Measurements from ENCODE around the gene CXCL1.
"Not testable (repeated sequence)": the region's sequence is repeated elsewhere in the genome, so short reads cannot be mapped to it uniquely, and the experiment has no call there.

CXCL1 gene

GRCh38 chr4:73895201-73896175 is 26.3 kb downstream of the CXCL1 start:
- Histone ChIP-seq H3K4me3 (ENCODE audit: low read length) (no peak overlapping the region), H3K27ac (ENCODE audit: low read depth, low read length) (no peak overlapping the region), H3K36me3 (ENCODE audit: control insufficient read depth, insufficient read depth, low read length) (no peaks in the 10 kb centered on the region)

GRCh38 chr4:73896416-73896815 is 27.2 kb downstream of the CXCL1 start:
- Histone ChIP-seq H3K9ac (ENCODE audit: low read length) (no peak overlapping the region), H3K4me1 (ENCODE audit: control insufficient read depth, insufficient read depth, low read length) (no peaks in the 10 kb centered on the region), H3K4me3 (ENCODE audit: low read length) (no peak overlapping the region), H3K27ac (ENCODE audit: low read depth, low read length) (no peak overlapping the region), H3K36me3 (ENCODE audit: control insufficient read depth, insufficient read depth, low read length) (no peaks in the 10 kb centered on the region), H3K27me3 (ENCODE audit: control insufficient read depth, insufficient read depth, low read length) (no peaks in the 10 kb centered on the region)

More at GRCh38 chr4:73895201-73896175, 26.3 kb downstream of the CXCL1 start:
- H3K4me1 ChIP-seq (ENCODE audit: control insufficient read depth, insufficient read depth, low read length): no peaks in the 10 kb centered on the region
- no peaks in the 10 kb centered on the region for H3K27me3 ChIP-seq (ENCODE audit: control insufficient read depth, insufficient read depth, low read length)
- no peak overlapping the region for H3K9ac ChIP-seq (ENCODE audit: low read length)

GRCh38 chr4:73897380-73898136 is 28.4 kb downstream of the CXCL1 start:
- Histone ChIP-seq H3K27me3 (ENCODE audit: control insufficient read depth, insufficient read depth, low read length) (no peaks in the 10 kb centered on the region), H3K27ac (ENCODE audit: low read depth, low read length) (no peak overlapping the region), H3K4me1 (ENCODE audit: control insufficient read depth, insufficient read depth, low read length) (no peaks in the 10 kb centered on the region)

GRCh38 chr4:73899338-73899737 is 30.1 kb downstream of the CXCL1 start:
- not testable (repeated sequence) for H3K4me1 ChIP-seq (ENCODE audit: control insufficient read depth, insufficient read depth, low read length); H3K27ac ChIP-seq (ENCODE audit: low read depth, low read length); H3K4me3 ChIP-seq (ENCODE audit: low read length); H3K27me3 ChIP-seq (ENCODE audit: control insufficient read depth, insufficient read depth, low read length); H3K36me3 ChIP-seq (ENCODE audit: control insufficient read depth, insufficient read depth, low read length); H3K9ac ChIP-seq (ENCODE audit: low read length)

More at GRCh38 chr4:73897380-73898136, 28.4 kb downstream of the CXCL1 start:
- Histone ChIP-seq H3K36me3 (ENCODE audit: control insufficient read depth, insufficient read depth, low read length) (no peaks in the 10 kb centered on the region), H3K9ac (ENCODE audit: low read length) (no peak overlapping the region), H3K4me3 (ENCODE audit: low read length) (no peak overlapping the region)

GRCh38 chr4:73901031-73901430 is 31.8 kb downstream of the CXCL1 start:
- Histone ChIP-seq H3K4me1 (ENCODE audit: control insufficient read depth, insufficient read depth, low read length) (no peaks in the 10 kb centered on the region), H3K27me3 (ENCODE audit: control insufficient read depth, insufficient read depth, low read length) (no peaks in the 10 kb centered on the region), H3K36me3 (ENCODE audit: control insufficient read depth, insufficient read depth, low read length) (no peaks in the 10 kb centered on the region), H3K27ac (ENCODE audit: low read depth, low read length) (no peak overlapping the region), H3K4me3 (ENCODE audit: low read length) (no peak overlapping the region), H3K9ac (ENCODE audit: low read length) (no peak overlapping the region)

GRCh38 chr4:73902038-73902637 is 32.9 kb downstream of the CXCL1 start:
- H3K27me3 ChIP-seq (ENCODE audit: control insufficient read depth, insufficient read depth, low read length): no peaks in the 10 kb centered on the region
- H3K9ac ChIP-seq (ENCODE audit: low read length): no peak overlapping the region
- no peak overlapping the region for H3K27ac ChIP-seq (ENCODE audit: low read depth, low read length)
- H3K36me3 ChIP-seq (ENCODE audit: control insufficient read depth, insufficient read depth, low read length): no peaks in the 10 kb centered on the region
- no peaks in the 10 kb centered on the region for H3K4me1 ChIP-seq (ENCODE audit: control insufficient read depth, insufficient read depth, low read length)
- H3K4me3 ChIP-seq (ENCODE audit: low read length): no peak overlapping the region

GRCh38 chr4:73902817-73903547 is 33.8 kb downstream of the CXCL1 start:
- no peaks in the 10 kb centered on the region for H3K27me3 ChIP-seq (ENCODE audit: control insufficient read depth, insufficient read depth, low read length)

GRCh38 chr4:73904491-73904890 is 35.3 kb downstream of the CXCL1 start:
- no peak overlapping the region for H3K4me3 ChIP-seq (ENCODE audit: low read length)

More at GRCh38 chr4:73902817-73903547, 33.8 kb downstream of the CXCL1 start:
- Histone ChIP-seq H3K27ac (ENCODE audit: low read depth, low read length) (no peak overlapping the region), H3K4me1 (ENCODE audit: control insufficient read depth, insufficient read depth, low read length) (no peaks in the 10 kb centered on the region), H3K4me3 (ENCODE audit: low read length) (no peak overlapping the region), H3K36me3 (ENCODE audit: control insufficient read depth, insufficient read depth, low read length) (no peaks in the 10 kb centered on the region), H3K9ac (ENCODE audit: low read length) (no peak overlapping the region)

GRCh38 chr4:73908965-73909364 is 39.8 kb downstream of the CXCL1 start:
- no peak overlapping the region for H3K27ac ChIP-seq (ENCODE audit: low read depth, low read length)
- H3K4me1 ChIP-seq (ENCODE audit: control insufficient read depth, insufficient read depth, low read length): no peaks in the 10 kb centered on the region
- H3K9ac ChIP-seq (ENCODE audit: low read length): no peak overlapping the region
- H3K36me3 ChIP-seq (ENCODE audit: control insufficient read depth, insufficient read depth, low read length): no peaks in the 10 kb centered on the region
- H3K4me3 ChIP-seq (ENCODE audit: low read length): no peak overlapping the region
- no peaks in the 10 kb centered on the region for H3K27me3 ChIP-seq (ENCODE audit: control insufficient read depth, insufficient read depth, low read length)

More at GRCh38 chr4:73904491-73904890, 35.3 kb downstream of the CXCL1 start:
- Histone ChIP-seq H3K4me1 (ENCODE audit: control insufficient read depth, insufficient read depth, low read length) (no peaks in the 10 kb centered on the region), H3K9ac (ENCODE audit: low read length) (no peak overlapping the region), H3K27ac (ENCODE audit: low read depth, low read length) (no peak overlapping the region), H3K27me3 (ENCODE audit: control insufficient read depth, insufficient read depth, low read length) (no peaks in the 10 kb centered on the region), H3K36me3 (ENCODE audit: control insufficient read depth, insufficient read depth, low read length) (no peaks in the 10 kb centered on the region)

GRCh38 chr4:73911746-73912145 is 42.6 kb downstream of the CXCL1 start:
- H3K4me1 ChIP-seq (ENCODE audit: control insufficient read depth, insufficient read depth, low read length): no peaks in the 10 kb centered on the region
- H3K27ac ChIP-seq (ENCODE audit: low read depth, low read length): no peak overlapping the region

GRCh38 chr4:73912191-73912590 is 43.0 kb downstream of the CXCL1 start:
- H3K9ac ChIP-seq (ENCODE audit: low read length): no peak overlapping the region
- no peaks in the 10 kb centered on the region for H3K4me1 ChIP-seq (ENCODE audit: control insufficient read depth, insufficient read depth, low read length)
- no peaks in the 10 kb centered on the region for H3K27me3 ChIP-seq (ENCODE audit: control insufficient read depth, insufficient read depth, low read length)
- no peak overlapping the region for H3K27ac ChIP-seq (ENCODE audit: low read depth, low read length)
- no peaks in the 10 kb centered on the region for H3K36me3 ChIP-seq (ENCODE audit: control insufficient read depth, insufficient read depth, low read length)
- no peak overlapping the region for H3K4me3 ChIP-seq (ENCODE audit: low read length)

More at GRCh38 chr4:73911746-73912145, 42.6 kb downstream of the CXCL1 start:
- H3K36me3 ChIP-seq (ENCODE audit: control insufficient read depth, insufficient read depth, low read length): no peaks in the 10 kb centered on the region
- no peak overlapping the region for H3K9ac ChIP-seq (ENCODE audit: low read length)
- no peak overlapping the region for H3K4me3 ChIP-seq (ENCODE audit: low read length)
- H3K27me3 ChIP-seq (ENCODE audit: control insufficient read depth, insufficient read depth, low read length): no peaks in the 10 kb centered on the region

Data from rectal smooth muscle tissue (tissue), 1 donor.